Neural cell (in vitro differentiated cells): ENCODE results near the gene TENT4A. TPM values are rescaled to one million over a fixed set of nuclear protein-coding genes. Genes with fewer than 3 reads are reported as not detected.
A peak's percentile ranks its signal among the peaks of the same experiment; 100 is the strongest.

Experiments used
- H2AFZ ChIP-seq: fragments of 200-600, 300-800 bp; sonication (generic), shearing (Covaris generic); 2 replicates; pipeline ENCODE4 v1.6.0; 2014; ENCODE audit warnings: low read depth, mild to moderate bottlenecking, antibody characterized with exemption, low read length, moderate library complexity
- H3F3A ChIP-seq: fragments of 200-600 bp; shearing (Covaris generic); 2 replicates; pipeline ENCODE4 v1.6.1; 2016; ENCODE audit warnings: mild to moderate bottlenecking, moderate library complexity, mixed read lengths, antibody characterized with exemption, low read length; ENCODE audit not compliant: insufficient read depth, poor library complexity, severe bottlenecking
- H3K27ac ChIP-seq: fragments of 200-600, 300-800 bp; sonication (generic), shearing (Covaris generic); 2 replicates; pipeline ENCODE4 v1.5.1; 2014; ENCODE audit warnings: mild to moderate bottlenecking, low read length, moderate library complexity
- H3K27me3 ChIP-seq: fragments of 300-800, 200-600 bp; sonication (generic), shearing (Covaris generic); 2 replicates; pipeline ENCODE4 v1.6.0; 2014; ENCODE audit warnings: mild to moderate bottlenecking, low read depth, low read length, moderate library complexity; ENCODE audit not compliant: insufficient read depth
- H3K36me3 ChIP-seq: fragments of 300-800, 200-600 bp; sonication (generic), shearing (Covaris generic); 2 replicates; pipeline ENCODE4 v1.5.1; 2014; ENCODE audit warnings: mild to moderate bottlenecking, antibody characterized with exemption, low read length, moderate library complexity; ENCODE audit not compliant: insufficient read depth
- H3K4me2 ChIP-seq: fragments of 300-800, 200-600 bp; sonication (generic), shearing (Covaris generic); 2 replicates; pipeline ENCODE4 v1.6.0; 2014; ENCODE audit warnings: mild to moderate bottlenecking, low read length
- H3K4me3 ChIP-seq: fragments of 300-800, 200-600 bp; sonication (generic), shearing (Covaris generic); 2 replicates; pipeline ENCODE4 v1.5.1; 2014; ENCODE audit warnings: mild to moderate bottlenecking, low read length, moderate library complexity
- H3K79me2 ChIP-seq: fragments of 200-600 bp; shearing (Covaris generic); replicated peaks from 2 replicates; pipeline ENCODE4 v1.6.0; 2014; ENCODE audit warnings: mild to moderate bottlenecking, low read length, moderate library complexity; ENCODE audit not compliant: insufficient read depth
- H3K9ac ChIP-seq: fragments of 300-800, 200-600 bp; sonication (generic), shearing (Covaris generic); 2 replicates; pipeline ENCODE4 v1.6.1; 2016; ENCODE audit warnings: mild to moderate bottlenecking, low read length, mixed read lengths
- H3K9me2 ChIP-seq: fragments of 200-600 bp; shearing (Covaris generic); 2 replicates; pipeline ENCODE4 v1.6.1; 2016; ENCODE audit warnings: mild to moderate bottlenecking, low read length, mixed read lengths; ENCODE audit not compliant: insufficient read depth
- H3K9me3 ChIP-seq: fragments of 200-600, 300-800 bp; sonication (generic), shearing (Covaris generic); 2 replicates; pipeline ENCODE4 v1.6.1; 2016; ENCODE audit warnings: mild to moderate bottlenecking, mixed run types, low read length, moderate library complexity, mixed read lengths
- H4K20me1 ChIP-seq: fragments of 200-600 bp; shearing (Covaris generic); 2 replicates; pipeline ENCODE4 v1.6.1; 2016; ENCODE audit warnings: mild to moderate bottlenecking, mixed run types; ENCODE audit not compliant: insufficient read depth
- EP300 ChIP-seq: fragments of 450-650 bp; conservative IDR thresholded peaks from 2 replicates; pipeline ENCODE4 v1.6.1; 2014; ENCODE audit warnings: antibody characterized with exemption, mild to moderate bottlenecking, moderate library complexity; ENCODE audit not compliant: poor library complexity, severe bottlenecking
- EZH2 ChIP-seq: fragments of 200-600, 300-800 bp; shearing (Covaris generic), sonication (generic); IDR thresholded peaks from 2 replicates; pipeline ENCODE4 v1.6.1; 2014; ENCODE audit warnings: antibody characterized with exemption, low read length, borderline replicate concordance, mild to moderate bottlenecking; ENCODE audit not compliant: insufficient read depth, poor library complexity, severe bottlenecking
- MXI1 ChIP-seq: fragments of 450-650 bp; conservative IDR thresholded peaks from 2 replicates; pipeline ENCODE4 v1.6.1; 2014; ENCODE audit warnings: antibody characterized with exemption, mild to moderate bottlenecking; ENCODE audit not compliant: poor library complexity, severe bottlenecking
- POLR2AphosphoS5 ChIP-seq: IDR thresholded peaks from 2 replicates; pipeline ENCODE4 v1.6.1; 2012
- RAD21 ChIP-seq: fragments of 450-650 bp; conservative IDR thresholded peaks from 2 replicates; pipeline ENCODE4 v1.6.1; 2014; ENCODE audit warnings: antibody characterized with exemption, mild to moderate bottlenecking, moderate library complexity
- SMC3 ChIP-seq: fragments of 450-650 bp; conservative IDR thresholded peaks from 2 replicates; pipeline ENCODE4 v1.6.1; 2014; ENCODE audit warnings: antibody characterized with exemption, mild to moderate bottlenecking, moderate library complexity; ENCODE audit not compliant: poor library complexity
- TAF1 ChIP-seq: IDR thresholded peaks from 2 replicates; pipeline ENCODE4 v1.6.1; 2012; ENCODE audit warnings: low read depth
- polyA plus RNA-seq: library from polyadenylated mRNA; depleted of rRNA; stranded (reverse); fragments of >200 nt; gene quantifications from 2 replicates; pipeline ENCODE4 v1.2.3, GENCODE V29; 2014
- TF ChIP-seq, protein P1 (sequence below): fragments of 450-650 bp; IDR thresholded peaks from 2 replicates; pipeline ENCODE4 v1.5.1; 2014; ENCODE audit warnings: antibody characterized with exemption, mild to moderate bottlenecking, moderate library complexity; ENCODE audit not compliant: poor library complexity, severe bottlenecking
- TF ChIP-seq, protein P2 (sequence below): IDR thresholded peaks from 2 replicates; pipeline ENCODE4 v1.6.1; 2012; ENCODE audit warnings: borderline replicate concordance

TENT4A gene
- polyA plus RNA-seq, 1 donor from 2014 or later, result 12.1 TPM

DNA sequence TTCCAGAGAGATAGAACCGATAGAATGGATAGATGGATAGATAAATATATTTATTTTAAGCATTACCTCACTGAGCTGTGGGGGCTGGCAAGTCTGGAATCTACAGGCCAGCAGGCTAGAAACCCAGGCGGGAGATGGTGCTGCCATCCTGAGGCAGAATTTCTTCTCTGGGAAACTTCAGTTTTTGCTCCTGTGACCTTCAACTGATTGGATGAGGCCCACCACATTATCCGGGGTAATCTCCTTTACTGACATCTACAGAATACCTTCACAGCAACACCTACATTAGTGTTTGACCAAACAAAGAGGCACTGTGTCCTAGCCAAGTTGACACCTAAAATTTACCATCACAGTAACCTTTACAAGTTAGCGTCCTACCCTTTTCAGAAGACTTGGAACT is 29.2 kb upstream of the TENT4A start:
- no peaks in the 10 kb centered on the region for H3K9me2 ChIP-seq
- TF ChIP-seq RAD21, result no peak
- TF ChIP-seq, protein P1, sequence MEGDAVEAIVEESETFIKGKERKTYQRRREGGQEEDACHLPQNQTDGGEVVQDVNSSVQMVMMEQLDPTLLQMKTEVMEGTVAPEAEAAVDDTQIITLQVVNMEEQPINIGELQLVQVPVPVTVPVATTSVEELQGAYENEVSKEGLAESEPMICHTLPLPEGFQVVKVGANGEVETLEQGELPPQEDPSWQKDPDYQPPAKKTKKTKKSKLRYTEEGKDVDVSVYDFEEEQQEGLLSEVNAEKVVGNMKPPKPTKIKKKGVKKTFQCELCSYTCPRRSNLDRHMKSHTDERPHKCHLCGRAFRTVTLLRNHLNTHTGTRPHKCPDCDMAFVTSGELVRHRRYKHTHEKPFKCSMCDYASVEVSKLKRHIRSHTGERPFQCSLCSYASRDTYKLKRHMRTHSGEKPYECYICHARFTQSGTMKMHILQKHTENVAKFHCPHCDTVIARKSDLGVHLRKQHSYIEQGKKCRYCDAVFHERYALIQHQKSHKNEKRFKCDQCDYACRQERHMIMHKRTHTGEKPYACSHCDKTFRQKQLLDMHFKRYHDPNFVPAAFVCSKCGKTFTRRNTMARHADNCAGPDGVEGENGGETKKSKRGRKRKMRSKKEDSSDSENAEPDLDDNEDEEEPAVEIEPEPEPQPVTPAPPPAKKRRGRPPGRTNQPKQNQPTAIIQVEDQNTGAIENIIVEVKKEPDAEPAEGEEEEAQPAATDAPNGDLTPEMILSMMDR, result no peak
- no peak for TF ChIP-seq TAF1
- no peak for TF ChIP-seq MXI1
- no peak for TF ChIP-seq POLR2AphosphoS5
- no peak for TF ChIP-seq SMC3
- TF ChIP-seq EZH2, result no peak
- no peak for TF ChIP-seq EP300
- TF ChIP-seq, protein P2, sequence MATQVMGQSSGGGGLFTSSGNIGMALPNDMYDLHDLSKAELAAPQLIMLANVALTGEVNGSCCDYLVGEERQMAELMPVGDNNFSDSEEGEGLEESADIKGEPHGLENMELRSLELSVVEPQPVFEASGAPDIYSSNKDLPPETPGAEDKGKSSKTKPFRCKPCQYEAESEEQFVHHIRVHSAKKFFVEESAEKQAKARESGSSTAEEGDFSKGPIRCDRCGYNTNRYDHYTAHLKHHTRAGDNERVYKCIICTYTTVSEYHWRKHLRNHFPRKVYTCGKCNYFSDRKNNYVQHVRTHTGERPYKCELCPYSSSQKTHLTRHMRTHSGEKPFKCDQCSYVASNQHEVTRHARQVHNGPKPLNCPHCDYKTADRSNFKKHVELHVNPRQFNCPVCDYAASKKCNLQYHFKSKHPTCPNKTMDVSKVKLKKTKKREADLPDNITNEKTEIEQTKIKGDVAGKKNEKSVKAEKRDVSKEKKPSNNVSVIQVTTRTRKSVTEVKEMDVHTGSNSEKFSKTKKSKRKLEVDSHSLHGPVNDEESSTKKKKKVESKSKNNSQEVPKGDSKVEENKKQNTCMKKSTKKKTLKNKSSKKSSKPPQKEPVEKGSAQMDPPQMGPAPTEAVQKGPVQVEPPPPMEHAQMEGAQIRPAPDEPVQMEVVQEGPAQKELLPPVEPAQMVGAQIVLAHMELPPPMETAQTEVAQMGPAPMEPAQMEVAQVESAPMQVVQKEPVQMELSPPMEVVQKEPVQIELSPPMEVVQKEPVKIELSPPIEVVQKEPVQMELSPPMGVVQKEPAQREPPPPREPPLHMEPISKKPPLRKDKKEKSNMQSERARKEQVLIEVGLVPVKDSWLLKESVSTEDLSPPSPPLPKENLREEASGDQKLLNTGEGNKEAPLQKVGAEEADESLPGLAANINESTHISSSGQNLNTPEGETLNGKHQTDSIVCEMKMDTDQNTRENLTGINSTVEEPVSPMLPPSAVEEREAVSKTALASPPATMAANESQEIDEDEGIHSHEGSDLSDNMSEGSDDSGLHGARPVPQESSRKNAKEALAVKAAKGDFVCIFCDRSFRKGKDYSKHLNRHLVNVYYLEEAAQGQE, result no peak

GRCh38 chr5:6686501-6686900 is 26.7 kb upstream of the TENT4A start:
- Histone ChIP-seq H3K27me3 (peaks cover 35% of the 10 kb centered on the region), H4K20me1 (no peaks in the 10 kb centered on the region), H2AFZ (no peak overlapping the region), H3F3A (no peaks in the 10 kb centered on the region), H3K36me3 (no peaks in the 10 kb centered on the region), H3K9me3 (no peaks in the 10 kb centered on the region), H3K4me3 (peak overlapping the region; percentile 48), H3K9ac (no peak overlapping the region), H3K4me2 (no peak overlapping the region), H3K27ac (no peak overlapping the region), H3K79me2 (no peaks in the 10 kb centered on the region), H3K9me2 (no peaks in the 10 kb centered on the region)
- TF ChIP-seq MXI1 (no peak), TAF1 (no peak), SMC3 (no peak), EP300 (no peak), POLR2AphosphoS5 (no peak), EZH2 (no peak), RAD21 (no peak)
- TF ChIP-seq, protein P2, result no peak
- TF ChIP-seq, protein P1, result no peak

More for the DNA sequence above, 29.2 kb upstream of the TENT4A start:
- no peak overlapping the region for H3K4me2 ChIP-seq
- H2AFZ ChIP-seq, result no peak overlapping the region
- no peaks in the 10 kb centered on the region for H3K9me3 ChIP-seq
- H3K9ac ChIP-seq, result no peak overlapping the region
- no peaks in the 10 kb centered on the region for H3K36me3 ChIP-seq
- H3F3A ChIP-seq, result no peaks in the 10 kb centered on the region
- no peaks in the 10 kb centered on the region for H4K20me1 ChIP-seq
- H3K4me3 ChIP-seq, result no peak overlapping the region
- H3K79me2 ChIP-seq, result no peaks in the 10 kb centered on the region
- H3K27ac ChIP-seq, result no peak overlapping the region
- peaks cover 35% of the 10 kb centered on the region for H3K27me3 ChIP-seq
